SK-N-SH (cell line): ENCODE results near the gene ANKRD39. TPM values are rescaled to one million over a fixed set of nuclear protein-coding genes. Genes with fewer than 3 reads are reported as not detected.

Experiments
- CTCF ChIA-PET: fragments of 300-600, 350-600 bp; formaldehyde crosslinking; extraction: SDS; loops from one replicate; lab custom pipeline; 2021; lab: Yijun Ruan, JAX
- POLR2A ChIA-PET: fragments of 350-600 bp; sonication (Branson Sonifier 250); formaldehyde crosslinking; extraction: SDS; loops from one replicate; lab custom pipeline; 2020; ENCODE audit warnings: antibody characterized with exemption, inconsistent platforms; lab: Yijun Ruan, JAX
- DNase-seq: peaks from one replicate; pipeline ENCODE4 v3.0.0; 2012
- H2AFZ ChIP-seq: fragments of 200-600 bp; sonication (generic); 2 replicates; pipeline ENCODE4 v1.8.1; 2016; ENCODE audit warnings: antibody characterized with exemption, mild to moderate bottlenecking, low read depth
- H3F3A ChIP-seq: fragments of 200-600 bp; sonication (generic); replicated peaks from 2 replicates; pipeline ENCODE3; 2016; ENCODE audit warnings: antibody characterized with exemption, mild to moderate bottlenecking; ENCODE audit not compliant: insufficient read depth
- H3K27ac ChIP-seq, 2 experiments: fragments of 200-500 bp in 1 of 2; fragments of 200-600 bp in 1 of 2; sonication (Bioruptor generic) in 1 of 2; sonication (generic), shearing (Covaris generic) in 1 of 2; 2 replicates each; pipeline versions ENCODE4 v1.5.1 to v1.6.1; 2014 to 2016; ENCODE audit warnings: low read depth in 2 of 2, inconsistent platforms in 1 of 2, low read length in 1 of 2, mild to moderate bottlenecking in 1 of 2, mixed read lengths in 1 of 2
- H3K27me3 ChIP-seq: fragments of 200-600 bp; sonication (generic), shearing (Covaris generic); 2 replicates; pipeline ENCODE4 v1.6.1; 2016; ENCODE audit warnings: mixed run types; ENCODE audit not compliant: insufficient read depth
- H3K36me3 ChIP-seq, 2 experiments: fragments of 200-500 bp in 1 of 2; fragments of 200-600 bp in 1 of 2; sonication (Bioruptor generic) in 1 of 2; sonication (generic) in 1 of 2; replicated peaks in 1 of 2; 2 replicates each; pipeline versions ENCODE3 to v1.5.1; 2014 to 2016; ENCODE audit warnings: low read length in 1 of 2, mild to moderate bottlenecking in 1 of 2; ENCODE audit not compliant: insufficient read depth in 2 of 2, control insufficient read depth in 1 of 2
- H3K4me1 ChIP-seq, 2 experiments: fragments of 200-500 bp in 1 of 2; fragments of 200-600 bp in 1 of 2; sonication (Bioruptor generic) in 1 of 2; sonication (generic), shearing (Covaris generic) in 1 of 2; 2 replicates each; pipeline versions ENCODE4 v1.5.1 to v1.6.1; 2014 to 2016; ENCODE audit warnings: low read depth in 1 of 2, low read length in 1 of 2, mixed run types in 1 of 2; ENCODE audit not compliant: insufficient read depth in 2 of 2, control insufficient read depth in 1 of 2
- H3K4me2 ChIP-seq: fragments of 200-600 bp; sonication (generic), shearing (Covaris generic); 2 replicates; pipeline ENCODE4 v1.6.1; 2017; ENCODE audit warnings: mixed run types
- H3K4me3 ChIP-seq, 2 experiments: fragments of 200-500 bp in 1 of 2; fragments of 200-600 bp in 1 of 2; sonication (Bioruptor generic) in 1 of 2; sonication (generic), shearing (Covaris generic) in 1 of 2; 2 replicates each; pipeline versions ENCODE4 v1.5.1 to v1.8.1; 2014 to 2016; ENCODE audit warnings: low read depth in 2 of 2, inconsistent platforms in 1 of 2, low read length in 1 of 2, mild to moderate bottlenecking in 1 of 2, mixed read lengths in 1 of 2, moderate library complexity in 1 of 2
- H3K79me2 ChIP-seq: fragments of 200-600 bp; sonication (generic); 2 replicates; pipeline ENCODE4 v1.8.1; 2017; ENCODE audit warnings: mild to moderate bottlenecking; ENCODE audit not compliant: insufficient read depth
- H3K9ac ChIP-seq: fragments of 200-600 bp; sonication (generic); 2 replicates; pipeline ENCODE4 v1.6.1; 2017; ENCODE audit warnings: mixed run types
- H3K9me2 ChIP-seq: fragments of 200-600 bp; sonication (generic); 2 replicates; pipeline ENCODE4 v1.6.1; 2017; ENCODE audit warnings: mixed run types
- H3K9me3 ChIP-seq: fragments of 200-600 bp; sonication (generic); 2 replicates; pipeline ENCODE4 v1.6.1; 2017; ENCODE audit warnings: mixed run types, mild to moderate bottlenecking, moderate library complexity
- H4K20me1 ChIP-seq: fragments of 200-600 bp; sonication (generic); 2 replicates; pipeline ENCODE4 v1.6.1; 2017; ENCODE audit warnings: mild to moderate bottlenecking, mixed run types; ENCODE audit not compliant: insufficient read depth
- CHD2 ChIP-seq: fragments of 150-350 bp; IDR thresholded peaks from 2 replicates; pipeline ENCODE4 v1.6.1; 2018; ENCODE audit warnings: low read length; ENCODE audit not compliant: partially characterized antibody
- ELF1 ChIP-seq: IDR thresholded peaks from 2 replicates; pipeline ENCODE4 v1.4.0; 2012
- EZH2phosphoT487 ChIP-seq: fragments of 200-600 bp; sonication (generic); IDR thresholded peaks from 2 replicates; pipeline ENCODE4 v1.6.1; 2017; ENCODE audit warnings: low read depth, mixed run types, mild to moderate bottlenecking, antibody characterized with exemption, moderate library complexity, borderline replicate concordance
- FOXM1 ChIP-seq: IDR thresholded peaks from 2 replicates; pipeline ENCODE4 v1.4.0; 2012; ENCODE audit warnings: low read depth, mild to moderate bottlenecking
- GABPA ChIP-seq: IDR thresholded peaks from 2 replicates; pipeline ENCODE4 v1.4.0; 2012; ENCODE audit warnings: low read depth, mild to moderate bottlenecking
- MXI1 ChIP-seq: IDR thresholded peaks from 2 replicates; pipeline ENCODE4 v1.6.1; 2012; ENCODE audit warnings: mild to moderate bottlenecking, low read depth, low read length, improper control_type of control experiment
- NFIC ChIP-seq: IDR thresholded peaks from 2 replicates; pipeline ENCODE4 v1.4.0; 2012; ENCODE audit warnings: borderline replicate concordance
- POLR2AphosphoS5 ChIP-seq: IDR thresholded peaks from 2 replicates; pipeline ENCODE4 v1.6.1; 2012; ENCODE audit warnings: low read depth, low read length
- RAD21 ChIP-seq: IDR thresholded peaks from 2 replicates; pipeline ENCODE4 v1.6.1; 2012; ENCODE audit warnings: mild to moderate bottlenecking, low read length
- RFX5 ChIP-seq: IDR thresholded peaks from 2 replicates; pipeline ENCODE4 v1.6.1; 2012; ENCODE audit warnings: mild to moderate bottlenecking, improper control_type of control experiment, low read length
- RXRA ChIP-seq: IDR thresholded peaks from 2 replicates; pipeline ENCODE4 v1.4.0; 2012; ENCODE audit warnings: low read depth, mild to moderate bottlenecking, borderline replicate concordance
- TCF12 ChIP-seq: IDR thresholded peaks from 2 replicates; pipeline ENCODE4 v1.4.0; 2012
- USF2 ChIP-seq: fragments of 150-350 bp; IDR thresholded peaks from 2 replicates; pipeline ENCODE4 v1.6.1; 2017; ENCODE audit warnings: antibody characterized with exemption, low read length, low read depth, borderline replicate concordance
- YY1 ChIP-seq: IDR thresholded peaks from 2 replicates; pipeline ENCODE4 v1.4.0; 2012; ENCODE audit warnings: low read depth, mild to moderate bottlenecking
- WGBS: methylation state at CpG from one replicate; pipeline ENCODE4 v1.1.6; 2017; ENCODE audit warnings: low lambda C conversion rate; 5-methylcytosine and 5-hydroxymethylcytosine counted together
- polyA plus RNA-seq, 3 experiments: library from polyadenylated mRNA; depleted of rRNA; stranded (reverse); fragments of >200 nt; gene quantifications; 2 replicates each; pipeline ENCODE4 v1.2.3, GENCODE V29; 2012
- TF ChIP-seq, protein P1 (sequence below): fragments of 200-600 bp; sonication (generic); IDR thresholded peaks from 2 replicates; pipeline ENCODE4 v1.6.1; 2017; ENCODE audit warnings: antibody characterized with exemption, mild to moderate bottlenecking, moderate library complexity
- TF ChIP-seq, protein P2 (sequence below): IDR thresholded peaks from 2 replicates; pipeline ENCODE4 v1.4.0; 2012; ENCODE audit warnings: low read depth, borderline replicate concordance
- TF ChIP-seq, protein P3 (sequence below): IDR thresholded peaks from 2 replicates; pipeline ENCODE4 v1.4.0; 2012; ENCODE audit warnings: low read depth
- TF ChIP-seq, protein P4 (sequence below): IDR thresholded peaks from 2 replicates; pipeline ENCODE4 v1.4.0; 2012; ENCODE audit warnings: low read depth, borderline replicate concordance

Gene ANKRD39
- polyA plus RNA-seq, 1 of the 3 experiments (the other 2 are of a cell fraction): 11.8 TPM

DNA sequence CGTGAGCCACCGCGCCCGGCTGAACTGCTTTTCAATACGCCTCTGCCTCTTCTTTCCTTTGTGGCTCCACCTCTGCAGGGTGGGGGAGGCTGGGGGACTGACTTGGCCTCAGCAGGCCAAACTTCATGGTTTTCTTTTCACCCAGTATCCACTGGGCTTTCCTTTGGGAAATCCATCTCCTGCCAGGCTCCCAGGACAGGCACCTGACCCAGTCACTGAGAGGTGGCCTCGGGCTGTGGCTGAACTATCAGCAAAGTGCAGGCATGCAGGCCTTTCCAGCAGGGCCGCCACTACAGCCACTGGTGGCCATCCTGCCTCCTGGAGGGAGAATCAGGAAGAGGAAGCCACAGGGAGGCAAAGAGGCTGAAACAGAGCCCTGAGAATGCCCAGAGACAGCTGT lies 45.5 kb upstream of the ANKRD39 start:
- Histone ChIP-seq H3K4me2 (no peak overlapping the region), H3K4me3 (no peak overlapping the region), H3K36me3 (no peaks in the 10 kb centered on the region), H3K27ac (no peak overlapping the region), H2AFZ (no peak overlapping the region), H3K79me2 (no peaks in the 10 kb centered on the region), H4K20me1 (no peaks in the 10 kb centered on the region), H3F3A (no peaks in the 10 kb centered on the region), H3K9ac (no peak overlapping the region), H3K4me1 (peaks cover 0 to 26% of the 10 kb centered on the region in 2 experiments; a peak in 1 of 4 replicates), H3K9me2 (no peaks in the 10 kb centered on the region), H3K9me3 (no peaks in the 10 kb centered on the region), H3K27me3 (no peaks in the 10 kb centered on the region)
- CTCF ChIA-PET: interaction anchor here (0.9 to 2.7 kb wide), 3 partner anchors 44 to 47 kb away, joined by 5 to 12 read pairs (median 6); partner anchors contain the start of gene ANKRD39
- TF ChIP-seq ELF1: no peak
- TF ChIP-seq EZH2phosphoT487: no peak
- TF ChIP-seq CHD2: no peak
- TF ChIP-seq GABPA: no peak
- no peak for TF ChIP-seq NFIC
- TF ChIP-seq, protein P1, sequence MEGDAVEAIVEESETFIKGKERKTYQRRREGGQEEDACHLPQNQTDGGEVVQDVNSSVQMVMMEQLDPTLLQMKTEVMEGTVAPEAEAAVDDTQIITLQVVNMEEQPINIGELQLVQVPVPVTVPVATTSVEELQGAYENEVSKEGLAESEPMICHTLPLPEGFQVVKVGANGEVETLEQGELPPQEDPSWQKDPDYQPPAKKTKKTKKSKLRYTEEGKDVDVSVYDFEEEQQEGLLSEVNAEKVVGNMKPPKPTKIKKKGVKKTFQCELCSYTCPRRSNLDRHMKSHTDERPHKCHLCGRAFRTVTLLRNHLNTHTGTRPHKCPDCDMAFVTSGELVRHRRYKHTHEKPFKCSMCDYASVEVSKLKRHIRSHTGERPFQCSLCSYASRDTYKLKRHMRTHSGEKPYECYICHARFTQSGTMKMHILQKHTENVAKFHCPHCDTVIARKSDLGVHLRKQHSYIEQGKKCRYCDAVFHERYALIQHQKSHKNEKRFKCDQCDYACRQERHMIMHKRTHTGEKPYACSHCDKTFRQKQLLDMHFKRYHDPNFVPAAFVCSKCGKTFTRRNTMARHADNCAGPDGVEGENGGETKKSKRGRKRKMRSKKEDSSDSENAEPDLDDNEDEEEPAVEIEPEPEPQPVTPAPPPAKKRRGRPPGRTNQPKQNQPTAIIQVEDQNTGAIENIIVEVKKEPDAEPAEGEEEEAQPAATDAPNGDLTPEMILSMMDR: no peak
- TF ChIP-seq, protein P2, sequence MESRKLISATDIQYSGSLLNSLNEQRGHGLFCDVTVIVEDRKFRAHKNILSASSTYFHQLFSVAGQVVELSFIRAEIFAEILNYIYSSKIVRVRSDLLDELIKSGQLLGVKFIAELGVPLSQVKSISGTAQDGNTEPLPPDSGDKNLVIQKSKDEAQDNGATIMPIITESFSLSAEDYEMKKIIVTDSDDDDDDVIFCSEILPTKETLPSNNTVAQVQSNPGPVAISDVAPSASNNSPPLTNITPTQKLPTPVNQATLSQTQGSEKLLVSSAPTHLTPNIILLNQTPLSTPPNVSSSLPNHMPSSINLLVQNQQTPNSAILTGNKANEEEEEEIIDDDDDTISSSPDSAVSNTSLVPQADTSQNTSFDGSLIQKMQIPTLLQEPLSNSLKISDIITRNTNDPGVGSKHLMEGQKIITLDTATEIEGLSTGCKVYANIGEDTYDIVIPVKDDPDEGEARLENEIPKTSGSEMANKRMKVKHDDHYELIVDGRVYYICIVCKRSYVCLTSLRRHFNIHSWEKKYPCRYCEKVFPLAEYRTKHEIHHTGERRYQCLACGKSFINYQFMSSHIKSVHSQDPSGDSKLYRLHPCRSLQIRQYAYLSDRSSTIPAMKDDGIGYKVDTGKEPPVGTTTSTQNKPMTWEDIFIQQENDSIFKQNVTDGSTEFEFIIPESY: no peak
- TF ChIP-seq, protein P3, sequence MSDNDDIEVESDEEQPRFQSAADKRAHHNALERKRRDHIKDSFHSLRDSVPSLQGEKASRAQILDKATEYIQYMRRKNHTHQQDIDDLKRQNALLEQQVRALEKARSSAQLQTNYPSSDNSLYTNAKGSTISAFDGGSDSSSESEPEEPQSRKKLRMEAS: no peak
- no peak for TF ChIP-seq RXRA
- TF ChIP-seq, protein P4, sequence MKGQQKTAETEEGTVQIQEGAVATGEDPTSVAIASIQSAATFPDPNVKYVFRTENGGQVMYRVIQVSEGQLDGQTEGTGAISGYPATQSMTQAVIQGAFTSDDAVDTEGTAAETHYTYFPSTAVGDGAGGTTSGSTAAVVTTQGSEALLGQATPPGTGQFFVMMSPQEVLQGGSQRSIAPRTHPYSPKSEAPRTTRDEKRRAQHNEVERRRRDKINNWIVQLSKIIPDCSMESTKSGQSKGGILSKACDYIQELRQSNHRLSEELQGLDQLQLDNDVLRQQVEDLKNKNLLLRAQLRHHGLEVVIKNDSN: no peak
- no peak for TF ChIP-seq POLR2AphosphoS5
- POLR2A ChIA-PET: no interaction called here
- 79% methylated on average over 7 of the region's 7 CpGs for WGBS
- DNase-seq: peak; percentile 54

- H3K79me2 ChIP-seq: no peaks in the 10 kb centered on the region
- no peak overlapping the region for H3K27ac ChIP-seq
- 72% methylated on average over 10 of the region's 10 CpGs for WGBS
- no peak overlapping the region for H3K4me2 ChIP-seq
- no peaks in the 10 kb centered on the region for H3K36me3 ChIP-seq
- H3F3A ChIP-seq: no peaks in the 10 kb centered on the region
- H3K4me1 ChIP-seq: peaks cover 0 to 13% of the 10 kb centered on the region in 2 experiments; a peak in 1 of 4 replicates
- ChIA-PET POLR2A (no interaction called here), CTCF (interaction anchor here (2.3 kb wide), 1 partner anchor 42 kb away, joined by 8 read pairs; the partner anchor contains the start of gene ANKRD39)
- H4K20me1 ChIP-seq: no peaks in the 10 kb centered on the region
- no peaks in the 10 kb centered on the region for H3K27me3 ChIP-seq
- no peak overlapping the region for H3K9ac ChIP-seq
- H3K9me2 ChIP-seq: no peaks in the 10 kb centered on the region
- TF ChIP-seq RFX5 (no peak), GABPA (no peak), RAD21 (no peak), TCF12 (no peak), RXRA (no peak), FOXM1 (no peak), YY1 (no peak), USF2 (no peak), MXI1 (no peak)
- TF ChIP-seq, protein P2: no peak
- DNase-seq: no peak
- H2AFZ ChIP-seq: no peak overlapping the region
- no peaks in the 10 kb centered on the region for H3K9me3 ChIP-seq
- H3K4me3 ChIP-seq: no peak overlapping the region
Measured at GRCh38 chr2:96900237-96900636, 42.4 kb upstream of the ANKRD39 start.
